NCI-H1417 (cell line): ENCODE measurements around the gene TSGA10.
"Not testable (repeated sequence)": the region's sequence is repeated elsewhere in the genome, so short reads cannot be mapped to it uniquely, and the experiment has no call there.

Experiments
- DNase-seq, 3 experiments: peaks; one replicate each; lab custom pipeline; 2025; lab: John Stamatoyannopoulos, UW

The TSGA10 gene

DNA sequence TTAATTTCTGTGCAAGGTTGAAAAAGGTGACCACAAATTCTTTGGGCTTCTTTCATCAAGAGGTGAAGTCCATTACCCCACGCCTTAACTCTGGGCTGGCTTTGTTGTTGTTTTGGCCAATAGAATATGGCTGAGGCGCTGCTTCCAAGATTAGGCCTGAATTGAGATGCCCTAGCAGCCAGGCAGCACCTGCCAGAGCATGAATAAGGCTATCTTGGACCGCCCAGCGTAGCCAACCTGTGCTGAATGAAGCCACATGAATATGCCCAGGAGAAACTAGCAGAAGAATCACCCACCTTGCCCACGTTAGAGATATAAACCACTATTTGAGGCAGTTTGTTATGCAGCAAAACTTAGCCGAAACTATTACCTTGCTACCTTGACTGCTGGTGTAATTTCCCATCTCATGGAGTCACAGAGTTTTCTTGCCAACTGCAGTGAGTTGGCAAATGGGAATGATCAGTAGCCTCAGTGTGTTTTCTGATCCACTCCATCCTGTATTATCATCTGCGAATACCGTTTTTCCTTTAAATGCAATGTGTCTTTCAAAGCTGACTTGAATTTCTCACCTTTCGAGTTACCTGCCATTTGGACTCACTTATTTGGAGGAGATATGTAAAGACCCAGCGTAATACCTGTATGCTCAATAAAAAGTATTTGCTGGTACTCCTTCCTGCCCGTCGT lies 679 bp downstream of the TSGA10 start:
- DNase-seq, result no peak

DNA sequence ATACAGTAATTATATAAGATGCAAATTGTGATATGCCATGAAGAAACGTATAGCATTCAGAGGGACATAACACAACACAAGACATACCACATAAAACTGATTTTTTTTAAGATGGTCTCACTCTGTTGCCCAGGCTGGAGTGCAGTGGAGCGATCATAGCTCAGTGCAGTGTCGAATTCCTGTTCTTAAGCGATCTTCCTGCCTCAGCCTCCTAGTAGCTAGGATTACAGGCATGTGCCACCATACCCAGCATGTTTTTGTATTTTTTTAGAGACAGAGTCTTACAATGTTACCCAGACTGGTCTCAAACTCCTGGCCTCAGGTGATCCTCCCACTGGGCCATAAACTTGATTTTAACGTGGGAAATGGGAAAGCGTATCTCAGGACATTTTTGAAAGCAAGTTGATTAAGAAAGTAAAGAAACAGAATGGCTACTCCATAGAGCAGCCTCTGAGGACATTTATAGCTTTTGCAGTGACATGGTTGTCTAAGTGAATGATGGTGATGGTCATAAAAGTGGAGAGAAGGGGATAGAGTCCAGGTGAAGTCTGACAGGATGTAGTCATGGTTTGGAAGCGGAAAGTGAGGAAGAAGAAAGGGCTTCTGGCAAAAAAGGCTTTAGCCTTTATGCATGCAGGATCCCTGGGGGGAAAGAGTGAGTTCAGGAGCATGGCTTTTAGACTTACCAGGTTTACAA lies 2.4 kb downstream of the TSGA10 start:
- DNase-seq, result no peak

DNA sequence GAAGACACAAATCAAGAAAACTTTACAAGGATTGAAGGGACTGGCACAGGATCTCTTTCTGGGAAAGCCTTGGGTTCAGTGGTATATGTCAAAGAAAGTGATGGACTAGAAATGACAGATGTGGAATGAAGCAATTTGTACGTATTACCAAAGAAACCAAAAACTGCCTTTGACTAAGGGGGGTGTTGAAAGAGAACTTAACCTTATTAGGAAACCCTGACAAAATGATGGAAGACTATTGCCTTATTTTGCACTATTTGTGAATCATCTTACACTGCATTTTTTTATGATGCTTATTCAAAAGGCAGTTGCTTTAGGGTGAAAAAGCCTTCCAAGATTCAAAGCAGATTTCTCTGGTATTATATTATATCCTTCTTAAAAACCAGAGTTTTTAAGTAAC lies 4.0 kb downstream of the TSGA10 start:
- DNase-seq, result no peak

DNA sequence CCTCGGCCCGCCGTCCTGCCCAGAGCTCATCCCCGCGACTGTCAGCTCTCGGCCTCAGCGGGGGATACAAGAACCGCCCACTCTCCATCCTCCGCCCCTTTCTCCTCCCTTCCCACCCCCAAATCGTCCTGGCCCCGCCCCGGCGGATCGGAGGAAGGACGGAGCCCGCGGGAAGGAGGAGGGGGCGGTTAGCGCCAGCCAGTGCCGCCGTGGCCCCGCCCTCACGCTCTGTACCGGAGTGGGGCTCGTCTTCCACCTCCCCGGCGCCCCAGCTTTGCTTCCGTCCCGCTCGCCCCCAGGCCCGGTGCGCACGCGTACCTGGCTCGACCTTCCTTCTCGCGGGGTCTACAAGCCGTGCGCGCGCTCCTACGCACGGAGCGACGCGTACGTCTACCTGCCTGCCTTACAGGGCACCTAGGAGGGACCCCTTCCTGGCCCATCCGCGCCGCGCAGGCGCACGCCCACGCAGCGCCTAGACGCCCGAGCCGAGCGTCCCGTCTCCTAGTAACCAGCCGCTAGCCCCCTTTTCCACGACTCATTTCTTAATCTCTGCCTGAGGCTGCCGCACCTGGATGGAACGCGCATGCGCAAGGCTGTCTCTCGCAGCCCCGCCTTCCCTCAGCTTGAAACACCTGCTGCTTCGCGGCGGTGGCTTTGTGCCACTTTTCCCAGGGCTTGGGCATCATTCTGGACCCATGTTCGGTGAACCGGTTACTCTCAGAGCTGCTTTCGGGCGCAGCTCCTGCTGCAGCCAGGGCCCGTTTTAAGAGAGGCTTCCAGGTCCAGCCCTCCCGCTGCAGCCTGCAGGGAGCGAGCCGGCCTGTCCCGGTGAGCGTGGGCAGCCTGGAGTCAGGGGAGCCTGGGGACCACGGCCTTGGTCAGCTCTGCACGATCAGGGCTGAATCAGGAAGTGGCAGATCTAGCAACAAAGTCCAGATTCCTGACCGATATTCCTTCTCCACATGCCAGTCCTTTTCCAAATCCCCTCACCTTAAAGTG lies 13.3 kb downstream of the TSGA10 start, which contains the start of gene C2orf15:
Gene C2orf15, plus strand, starts transcription at position 598 of the 999 bp plus-strand sequence. CDS start 8,852 bp downstream, outside the sequence.
- DNase-seq, result peak; percentile 96 to 99 (median 99)

DNA sequence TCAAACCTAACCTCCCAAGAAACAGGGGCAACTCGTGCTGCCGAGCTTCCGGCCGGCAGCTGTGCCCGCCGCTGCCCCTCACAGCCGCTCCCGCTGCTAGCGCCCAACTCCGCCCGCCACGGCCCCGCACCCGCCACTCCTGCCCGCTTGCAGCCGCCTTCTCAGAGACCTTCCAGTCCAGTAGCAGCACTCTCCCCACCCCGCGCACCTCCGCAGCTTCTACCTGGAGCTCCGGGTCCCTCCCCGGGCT lies 14.0 kb downstream of the TSGA10 start:
- no peak for DNase-seq

DNA sequence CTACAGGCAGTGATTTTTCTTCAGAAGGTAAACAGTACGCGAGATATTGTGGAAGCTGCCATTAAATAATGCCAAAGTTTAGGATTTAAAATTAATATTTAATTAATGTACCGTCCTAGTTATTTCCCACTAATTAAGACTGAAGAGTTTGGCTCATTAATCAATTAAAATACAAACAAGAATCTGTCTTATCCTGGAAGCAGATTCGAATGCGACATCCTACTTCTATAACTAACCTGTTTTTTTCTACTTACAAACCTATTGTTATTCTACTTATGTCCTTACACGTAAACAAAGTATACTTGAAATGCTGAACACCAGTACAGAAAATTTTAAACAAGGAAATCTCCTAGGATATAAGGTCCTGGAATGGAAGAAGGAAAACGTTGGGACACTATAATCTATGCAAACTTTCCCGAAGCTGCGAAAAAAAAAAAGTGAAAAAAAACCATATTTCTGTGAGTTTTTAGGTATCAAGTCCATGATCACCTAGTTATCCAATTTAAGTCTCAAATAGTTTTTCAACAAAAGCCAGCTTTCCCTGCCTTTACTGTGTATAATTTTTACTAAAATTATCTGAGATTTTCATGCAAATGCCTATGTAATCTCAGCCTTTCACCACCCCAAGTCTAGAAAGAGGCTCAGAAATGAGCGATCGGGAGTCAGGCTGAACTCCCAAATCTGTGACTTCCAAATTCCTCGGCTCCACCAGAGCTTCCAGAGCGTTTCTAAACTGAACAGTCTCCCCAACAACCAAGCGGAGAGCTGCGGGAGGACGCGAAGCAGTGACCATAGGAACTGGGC lies 14.5 kb downstream of the TSGA10 start:
- DNase-seq, result peak in 1 of 3 experiments; percentile 42

DNA sequence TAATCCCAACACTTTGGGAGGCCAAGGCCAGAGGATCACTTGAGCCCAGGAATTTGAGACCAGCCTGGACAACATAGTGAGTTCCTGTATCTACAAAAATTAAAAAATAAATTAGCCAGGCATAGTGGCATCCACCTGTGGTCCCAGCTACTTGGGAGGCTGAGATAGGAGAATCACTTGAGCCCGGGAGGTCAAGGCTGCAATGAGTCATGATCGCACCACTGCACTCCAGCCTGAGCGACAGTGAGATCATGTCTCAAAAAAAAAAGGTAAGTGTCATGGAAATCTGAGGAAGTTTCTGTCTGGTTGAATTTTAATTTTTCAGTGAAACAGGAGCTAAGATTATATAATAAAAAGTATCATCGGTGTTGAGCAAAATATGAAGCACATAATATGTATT lies 15.7 kb downstream of the TSGA10 start:
- DNase-seq, result no peak

DNA sequence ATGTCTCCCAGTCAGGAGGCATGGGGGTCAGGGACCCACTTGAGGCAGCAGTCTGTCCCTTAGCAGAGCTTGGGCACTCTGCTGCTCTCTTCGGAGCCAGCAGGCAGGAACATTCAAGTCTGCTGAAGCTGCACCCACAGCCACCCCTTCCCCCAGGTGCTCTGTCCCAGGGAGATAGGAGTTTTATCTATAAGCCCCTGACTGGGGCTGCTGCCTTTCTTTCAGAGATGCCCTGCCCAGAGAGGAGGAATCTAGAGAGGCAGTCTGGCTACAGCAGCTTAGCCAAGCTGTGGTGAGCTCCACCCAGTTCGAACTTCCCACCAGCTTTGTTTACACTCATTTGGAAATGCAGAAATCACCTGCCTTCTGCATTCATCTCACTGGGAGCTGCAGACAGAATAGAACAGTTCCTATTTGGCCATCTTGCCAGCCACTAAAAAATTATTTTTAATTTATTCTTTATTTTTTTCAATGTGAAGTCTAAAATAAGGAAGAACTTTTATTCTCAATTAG lies 19.6 kb downstream of the TSGA10 start:
- not testable (repeated sequence) for DNase-seq

DNA sequence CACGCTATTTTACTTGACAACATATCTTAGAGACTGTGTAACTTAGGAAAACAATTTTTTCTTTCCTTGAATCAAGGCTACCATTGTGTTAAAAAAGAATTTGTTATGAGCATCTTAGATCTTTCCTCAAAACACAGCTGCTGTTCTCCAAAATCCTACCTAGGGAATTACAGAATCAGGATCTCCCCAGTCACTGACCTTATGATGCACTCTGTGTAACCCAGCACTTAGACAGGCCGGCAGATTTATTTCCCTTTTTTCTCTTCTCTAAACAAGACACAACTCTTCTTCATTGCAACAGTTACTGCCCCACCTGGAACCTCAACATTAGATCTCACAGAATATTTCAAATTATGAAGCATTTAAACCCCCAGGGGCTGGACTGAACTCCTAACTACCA lies 26.8 kb downstream of the TSGA10 start:
- DNase-seq, result no peak

DNA sequence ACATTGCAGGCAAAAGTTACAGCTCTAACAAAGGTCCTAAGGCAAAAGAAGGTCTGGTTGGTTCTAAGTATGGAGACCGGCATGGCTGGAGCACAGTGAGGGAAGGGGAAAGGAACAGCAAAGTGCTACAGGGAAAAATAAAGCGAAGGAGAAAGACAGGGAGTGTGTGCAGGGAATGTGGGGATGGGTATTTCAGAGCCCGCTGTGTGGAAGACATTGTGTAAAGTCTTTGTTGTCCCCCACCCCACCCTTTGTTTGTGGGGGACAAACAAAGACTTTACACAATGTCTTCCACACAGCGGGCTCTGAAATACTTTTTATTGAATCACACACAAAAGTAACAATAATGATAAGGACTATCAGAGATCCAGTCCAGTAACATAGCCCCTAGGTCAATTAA lies 42.1 kb downstream of the TSGA10 start:
- no peak for DNase-seq

DNA sequence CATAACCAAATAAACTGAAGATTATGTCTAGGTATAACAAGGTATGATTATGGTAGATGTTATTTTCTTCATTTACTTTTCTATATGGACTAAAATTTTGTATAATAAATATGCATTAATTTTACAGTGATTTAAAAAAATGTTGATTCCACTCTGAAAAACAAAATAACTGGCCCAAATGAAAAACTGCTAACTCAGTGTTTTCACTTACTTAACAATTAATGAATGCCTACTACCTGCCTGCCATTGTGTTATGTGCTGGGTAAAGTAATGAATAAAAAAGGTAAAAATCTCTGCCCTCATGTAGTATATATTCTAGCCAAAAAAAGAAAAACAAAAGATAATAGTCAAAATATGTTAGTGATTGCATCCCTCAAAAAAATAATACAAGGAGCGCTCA lies 42.8 kb downstream of the TSGA10 start:
- DNase-seq, result no peak

DNA sequence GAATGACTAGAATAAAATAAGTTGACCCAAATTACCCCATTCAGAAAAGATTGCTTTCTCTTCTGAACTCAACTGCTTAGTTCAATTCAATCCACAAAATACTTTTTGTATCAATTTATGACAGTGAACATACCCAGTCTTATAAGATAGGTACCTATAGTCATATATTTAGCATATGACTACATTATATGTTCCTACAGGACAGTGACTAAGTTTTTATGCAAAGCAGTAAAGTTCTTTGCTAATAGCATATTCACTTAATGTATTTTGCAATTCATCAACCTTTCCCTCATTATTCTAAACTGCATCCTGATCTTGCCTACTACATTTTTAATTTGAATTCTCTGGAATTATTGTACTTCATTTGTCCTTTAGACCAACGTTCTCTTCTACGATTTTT lies 43.5 kb downstream of the TSGA10 start:
- no peak for DNase-seq

DNA sequence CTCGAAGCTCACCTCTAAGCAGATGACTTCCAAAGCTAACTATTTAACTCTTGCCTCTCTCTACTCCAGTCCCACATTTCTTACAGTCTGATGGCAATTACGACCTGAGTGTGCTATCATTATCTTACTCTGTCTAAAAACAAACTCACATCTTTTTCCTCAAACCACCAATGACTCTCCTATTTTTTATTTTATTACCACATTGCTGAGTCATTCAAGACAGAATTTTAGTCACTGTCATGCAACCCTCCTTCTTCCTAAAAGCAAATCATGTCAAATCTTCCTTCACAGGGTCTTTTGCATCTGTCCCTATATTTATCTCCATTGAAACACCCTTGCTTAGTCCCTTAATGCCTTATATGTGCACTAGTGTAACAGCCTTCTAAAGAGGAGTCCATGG lies 47.8 kb downstream of the TSGA10 start:
- DNase-seq, result no peak

DNA sequence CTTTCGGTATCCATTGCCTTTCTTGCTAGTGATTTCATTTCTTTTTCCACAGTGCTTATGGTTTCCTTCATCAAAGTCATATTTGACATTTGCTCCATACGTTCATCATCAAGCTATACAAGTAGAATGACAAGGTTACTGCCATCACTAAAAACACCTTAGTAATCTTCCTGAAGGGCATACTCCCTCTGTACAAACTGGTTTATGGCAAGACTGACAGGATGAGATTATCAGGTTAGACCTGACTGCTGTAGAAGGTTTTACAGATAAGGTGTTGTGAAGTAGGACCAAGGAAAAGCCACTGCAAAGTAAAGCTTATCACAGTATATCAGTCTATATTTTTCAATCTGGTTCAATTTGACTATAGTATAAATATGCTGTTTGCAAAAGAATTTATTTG lies 50.7 kb downstream of the TSGA10 start:
- no peak for DNase-seq

DNA sequence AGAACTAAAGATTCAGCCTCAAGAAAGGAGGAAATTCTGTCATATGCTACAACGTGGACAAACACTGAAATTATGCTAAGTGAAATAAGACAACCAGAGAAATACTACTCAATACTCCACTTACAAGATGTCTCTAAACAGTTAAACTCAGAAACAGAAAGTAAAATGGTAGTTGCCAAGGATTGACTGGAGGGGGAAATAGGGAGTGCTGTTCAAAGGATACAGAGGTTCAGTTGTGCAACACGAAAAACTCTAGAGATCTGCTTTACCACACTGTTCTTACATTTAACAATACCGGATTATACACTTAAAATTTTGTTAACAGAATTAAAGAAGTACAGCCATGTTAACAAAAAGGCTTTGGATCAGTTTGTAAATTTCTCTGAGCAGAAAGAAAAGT lies 53.0 kb downstream of the TSGA10 start:
- no peak for DNase-seq

DNA sequence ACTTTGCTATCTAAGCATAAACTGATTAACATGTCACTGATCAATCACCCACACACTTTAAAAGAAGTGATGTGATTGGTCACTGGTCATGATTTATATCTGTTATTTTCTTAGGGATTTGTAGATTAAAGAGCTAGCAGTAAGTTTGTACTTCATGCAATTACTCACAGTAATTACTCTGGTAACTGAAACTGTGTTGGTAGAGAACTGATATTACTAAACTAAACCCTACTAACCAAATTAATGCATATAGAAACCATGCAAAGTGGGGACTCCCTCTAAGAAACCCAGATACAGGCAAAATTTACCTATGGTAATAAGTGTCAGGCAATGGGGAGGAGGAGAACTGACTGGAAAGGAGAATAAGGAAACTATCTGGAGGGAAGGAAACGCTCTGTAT lies 58.0 kb downstream of the TSGA10 start:
- no peak for DNase-seq

DNA sequence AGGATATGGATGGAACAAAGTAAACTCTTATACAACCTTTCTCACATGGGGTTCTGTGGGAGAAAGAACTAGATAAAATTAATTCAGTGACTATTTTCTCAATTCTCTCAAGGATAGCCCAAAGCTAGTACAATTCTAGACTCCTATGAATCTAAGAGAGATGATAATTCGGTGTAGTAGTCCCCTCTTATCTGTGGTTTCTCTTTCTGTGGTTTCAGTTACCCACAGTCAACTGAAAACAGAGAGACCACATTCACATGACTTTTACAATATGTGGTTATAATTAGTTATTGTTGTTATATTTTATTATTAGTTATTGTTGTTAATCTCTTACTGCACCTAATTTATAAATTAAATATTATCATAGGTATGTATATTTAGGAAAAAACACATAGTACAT lies 66.7 kb downstream of the TSGA10 start:
- no peak for DNase-seq

DNA sequence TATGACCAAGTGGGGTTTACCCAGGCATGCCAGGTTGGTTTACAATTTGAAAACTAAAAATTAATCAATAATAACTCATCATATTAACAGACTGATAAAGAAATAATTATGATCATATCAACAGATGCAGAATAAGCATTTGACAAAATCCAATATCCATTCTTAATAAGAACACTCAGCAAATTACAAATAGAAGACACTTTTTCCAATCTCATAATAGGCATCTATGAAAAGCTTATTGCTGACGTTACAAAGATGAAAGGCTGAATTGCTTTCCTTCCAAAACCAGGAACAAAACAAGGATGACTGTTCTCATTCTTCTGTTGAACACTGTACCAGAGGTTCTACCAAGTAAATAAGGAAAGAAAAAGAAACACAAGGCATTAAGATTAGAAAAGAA lies 68.4 kb downstream of the TSGA10 start:
- no peak for DNase-seq

DNA sequence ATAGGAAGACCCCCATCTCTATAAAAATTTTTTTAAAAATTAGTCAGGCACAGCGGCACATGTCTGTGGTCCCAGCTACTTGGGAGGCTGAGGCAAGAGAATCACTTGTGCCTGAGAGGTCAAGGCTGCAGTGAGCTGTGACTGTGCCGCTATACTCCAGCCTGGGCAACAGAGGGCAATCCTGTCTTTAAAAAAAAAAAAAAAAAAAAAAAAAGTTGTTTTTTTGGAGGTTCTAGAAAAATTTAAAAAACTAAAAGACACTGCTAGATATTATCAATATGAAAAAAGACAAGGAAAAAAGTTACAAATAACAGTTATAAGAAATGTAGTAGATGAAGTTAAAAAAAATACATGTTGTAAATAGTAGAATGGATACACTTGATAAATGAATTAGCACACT lies 69.3 kb downstream of the TSGA10 start:
- DNase-seq, result peak in 1 of 3 experiments; percentile 29

DNA sequence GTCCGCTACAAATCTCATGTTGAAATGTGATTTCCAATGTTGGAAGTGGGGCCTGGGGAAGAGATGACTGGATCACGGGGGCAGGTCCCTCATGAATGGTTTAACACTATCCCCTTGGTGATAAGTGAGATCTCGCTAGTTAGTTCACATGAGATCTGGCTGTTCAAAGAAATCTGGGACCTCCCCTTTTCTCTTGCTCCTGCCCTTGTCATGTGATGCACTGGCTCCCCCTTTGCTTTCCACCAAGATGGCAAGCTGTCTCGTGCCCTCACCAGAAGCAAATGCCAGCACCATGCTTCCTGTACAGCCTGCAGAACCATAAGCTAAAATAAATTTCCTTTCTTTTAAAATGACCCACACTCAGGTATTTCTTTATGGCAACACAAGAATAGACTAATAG lies 70.5 kb downstream of the TSGA10 start:
- DNase-seq, result no peak

DNA sequence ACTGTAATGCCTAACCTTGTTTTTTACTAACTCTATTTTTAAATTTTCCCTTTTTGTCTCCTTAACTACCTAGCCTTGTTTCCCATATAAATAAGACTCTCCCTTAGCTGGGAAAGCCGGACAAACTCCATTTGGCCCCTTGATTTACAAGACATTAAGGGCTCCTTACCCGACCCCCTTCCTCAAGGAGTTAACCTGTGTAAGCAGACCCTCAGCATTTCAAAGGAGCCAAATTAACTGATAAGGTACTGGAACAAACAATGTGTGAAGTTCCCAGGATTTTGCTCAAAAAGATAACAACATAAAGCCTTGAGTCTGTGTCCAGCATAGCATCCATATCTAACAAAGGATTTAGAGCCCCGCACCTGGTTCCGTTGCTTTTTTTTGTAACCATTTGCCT lies 72.9 kb downstream of the TSGA10 start:
- DNase-seq, result no peak

DNA sequence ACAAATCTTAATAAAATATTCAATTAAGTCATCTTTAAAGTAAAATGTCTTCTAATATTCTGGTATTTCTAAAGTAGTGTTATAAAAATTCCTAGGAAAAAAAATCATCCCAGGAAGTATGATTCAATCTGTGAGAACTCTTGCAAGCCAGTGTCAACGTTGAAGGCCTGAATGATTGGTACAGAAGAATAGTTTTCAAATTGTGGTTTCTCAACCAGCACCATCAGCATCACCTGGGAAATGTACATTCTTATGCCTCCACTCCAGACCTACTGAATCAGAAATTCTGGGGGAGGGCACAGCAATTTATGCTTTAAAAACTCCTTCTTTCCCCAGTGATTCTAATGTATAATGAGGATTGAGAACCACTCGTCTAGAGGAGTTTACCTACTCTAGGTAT lies 75.5 kb downstream of the TSGA10 start:
- no peak for DNase-seq
